NCI-H2081 treated with DMSO at 0.1 percent for 48 hours (cell line): ENCODE measurements around the gene PAK4.

Source experiments
- DNase-seq: peaks from one replicate; lab custom pipeline; 2025; lab: John Stamatoyannopoulos, UW

PAK4 gene

DNA sequence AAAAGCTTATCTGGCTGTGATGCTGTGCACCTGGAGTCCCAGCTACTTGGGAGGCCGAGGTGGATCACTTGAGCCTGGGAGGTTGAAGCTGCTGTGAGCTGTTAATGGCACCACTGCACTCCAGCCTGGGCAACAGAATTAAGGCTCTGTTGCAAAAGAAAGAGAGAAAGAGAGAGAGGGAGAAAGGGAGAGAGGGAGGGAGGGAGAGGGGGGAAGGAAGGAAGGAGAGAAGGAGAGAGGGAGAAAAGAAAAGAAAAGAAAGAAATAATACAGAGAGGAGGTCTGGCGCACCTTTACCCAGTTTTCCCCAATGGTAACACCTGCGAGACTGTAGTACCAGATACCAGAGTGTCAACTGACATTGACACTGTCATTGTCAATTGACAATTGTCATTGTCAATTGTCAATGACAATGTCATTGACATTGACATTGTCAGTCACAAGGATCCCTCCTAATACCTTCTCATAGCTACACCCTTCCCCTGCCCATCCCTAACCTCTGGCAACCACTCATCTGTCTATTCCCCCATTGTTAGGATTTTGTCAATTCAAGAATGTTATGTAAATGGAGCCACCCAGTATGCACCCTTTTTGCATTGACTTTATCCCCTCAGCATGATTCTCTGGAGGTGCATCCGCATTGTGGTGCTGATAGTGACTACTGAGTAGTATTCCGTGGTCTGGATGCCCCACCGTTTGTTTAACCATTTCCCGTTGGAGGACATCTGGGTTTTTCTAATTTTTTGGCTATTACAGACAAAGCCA, 21.3 kb downstream of the PAK4 start:
- DNase-seq: no peak

DNA sequence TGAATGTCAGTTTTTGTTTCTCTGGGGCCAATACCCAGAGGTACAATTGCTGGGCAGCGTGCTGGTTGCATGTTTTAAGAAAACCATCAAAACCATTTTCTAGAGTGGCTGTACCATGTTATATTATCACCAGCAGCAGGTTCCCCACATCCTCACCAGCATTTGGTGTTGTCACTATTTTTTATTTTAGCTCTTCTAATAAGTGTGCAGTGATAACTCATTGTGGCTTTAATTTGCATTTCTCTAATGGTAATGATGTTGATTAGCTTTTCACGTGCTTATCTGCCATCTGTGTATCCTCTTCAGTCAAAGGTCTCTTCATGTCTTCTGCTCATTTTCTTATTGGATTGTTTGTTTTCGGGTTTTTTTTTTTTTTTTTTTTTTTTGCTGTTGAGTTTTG, 21.9 kb downstream of the PAK4 start:
- no peak for DNase-seq

DNA sequence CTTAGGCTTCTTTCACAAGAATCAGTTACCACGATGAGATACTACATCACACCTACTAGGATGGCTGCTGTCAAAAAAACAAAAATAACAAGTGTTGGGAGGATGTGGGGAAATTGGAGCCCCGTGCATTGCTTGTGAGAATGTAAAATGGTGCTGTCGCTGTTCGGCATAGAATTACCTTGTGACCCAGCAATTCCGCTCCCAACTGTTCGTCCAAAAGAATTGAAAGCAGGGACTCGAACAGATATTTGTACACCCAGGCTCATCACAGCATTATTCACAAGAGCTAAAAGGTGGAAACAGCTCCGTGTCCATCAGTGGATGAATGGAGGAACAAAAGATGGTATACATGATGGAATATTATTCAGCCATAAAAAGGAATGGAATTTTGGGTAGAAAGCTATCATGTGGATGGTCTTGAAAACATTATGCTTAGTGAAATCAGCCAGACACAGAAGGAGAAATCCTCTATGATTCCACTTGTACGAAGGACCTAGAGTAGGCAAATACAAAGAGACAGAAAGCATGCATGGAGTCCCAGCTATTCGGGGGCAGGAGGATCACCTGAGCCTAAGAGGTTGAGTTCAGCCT, 23.4 kb downstream of the PAK4 start:
- DNase-seq: no peak

DNA sequence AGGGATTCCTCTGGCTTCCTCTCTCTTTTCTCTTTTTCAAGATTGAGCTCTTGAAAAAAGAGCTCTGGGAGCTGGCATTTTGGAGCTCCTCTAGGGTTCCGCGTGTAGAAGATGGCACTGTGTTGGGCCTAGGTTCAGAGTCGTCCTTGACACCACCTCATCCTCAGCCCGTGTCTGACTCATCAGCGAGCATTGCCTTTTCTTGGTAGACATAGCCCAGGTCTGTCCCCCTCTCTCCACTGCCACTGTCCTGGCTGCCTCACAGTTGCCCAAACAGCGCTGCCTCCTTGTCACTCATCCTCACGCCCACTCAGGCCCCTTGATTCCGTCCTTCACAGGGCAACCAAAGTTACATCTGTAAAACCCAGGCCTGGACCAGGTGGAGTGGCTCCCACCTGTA, 24.6 kb downstream of the PAK4 start:
- DNase-seq: no peak

DNA sequence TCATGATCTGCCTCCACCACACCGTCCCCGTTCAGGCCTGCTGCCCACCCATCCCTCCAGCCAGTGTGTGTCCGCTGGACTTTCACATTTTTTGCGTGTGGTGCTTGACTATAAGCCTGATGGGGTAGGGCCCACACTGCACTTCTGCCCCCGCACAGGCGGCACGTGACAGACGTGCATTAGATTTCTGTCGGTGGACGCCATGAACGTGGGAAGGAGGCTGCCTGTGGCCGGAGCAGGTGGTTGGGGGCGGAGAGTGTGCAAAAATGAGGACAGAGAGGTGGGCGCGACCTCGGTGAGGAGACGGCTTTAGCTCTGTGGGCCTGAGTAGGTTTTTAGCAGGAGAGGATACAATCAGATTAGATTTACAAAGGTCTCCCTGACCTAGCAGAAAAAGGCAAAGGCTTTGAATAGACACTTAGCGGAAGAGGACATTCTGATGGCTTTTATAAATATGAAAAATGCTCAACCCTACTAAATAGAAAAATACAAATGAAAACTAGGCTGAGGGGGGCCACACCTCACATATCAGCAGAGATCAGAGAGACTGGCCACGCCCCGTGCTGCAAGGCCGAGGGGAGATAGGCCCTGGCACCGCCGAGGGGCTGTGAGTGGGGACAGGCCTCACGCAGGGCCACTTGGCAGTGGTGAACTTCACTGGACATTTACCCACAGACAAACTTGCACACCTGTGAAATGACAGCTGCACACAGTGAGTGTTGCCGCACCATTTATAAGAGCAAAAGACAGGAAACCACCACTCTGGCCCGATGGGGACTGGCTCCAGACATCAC, 25.4 kb downstream of the PAK4 start:
- DNase-seq: no peak

DNA sequence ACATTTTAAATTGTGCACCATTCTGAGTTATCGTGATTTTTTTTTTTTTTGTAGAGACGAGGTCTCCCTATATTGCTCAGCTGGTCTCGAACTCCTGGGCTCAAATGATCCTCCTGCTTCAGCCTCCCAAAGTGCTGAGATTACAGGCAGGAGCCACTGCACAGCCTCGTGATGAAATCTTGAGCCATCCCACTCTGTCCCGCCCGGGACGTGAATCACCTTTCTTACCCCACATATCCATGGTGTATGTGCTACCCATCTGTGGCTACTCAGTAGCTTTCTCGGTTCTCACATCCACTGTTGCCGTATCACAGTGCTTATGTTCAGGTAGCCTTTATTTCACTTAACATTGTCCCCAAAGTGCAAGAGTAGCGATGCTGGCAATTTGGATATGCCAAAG, 26.5 kb downstream of the PAK4 start:
- DNase-seq: no peak

DNA sequence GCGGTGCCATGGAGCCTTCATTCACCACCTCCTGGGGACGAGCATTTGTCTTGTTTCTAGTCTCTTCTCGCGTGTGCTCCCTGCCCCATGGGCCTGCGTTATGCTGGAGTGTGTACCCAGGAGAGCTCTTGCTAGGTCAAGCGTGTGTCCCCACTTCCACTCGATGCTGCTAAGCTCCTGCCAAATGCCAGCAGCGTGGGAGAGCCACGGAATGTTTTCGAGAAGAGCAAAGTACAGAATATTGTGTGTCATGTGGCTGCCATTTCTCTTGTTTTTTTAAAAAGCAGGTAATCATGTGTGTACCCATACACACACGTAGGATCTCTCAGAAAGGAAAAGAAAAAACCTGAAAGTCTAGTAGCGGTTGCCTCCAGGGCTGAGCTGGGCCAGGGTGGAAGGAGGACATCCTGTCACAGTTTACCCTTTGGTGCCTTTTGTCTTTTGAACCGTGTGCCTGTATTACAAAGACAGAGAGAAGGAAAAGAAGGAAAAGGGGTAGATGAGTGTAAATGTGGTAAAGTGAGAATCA, 28.6 kb downstream of the PAK4 start:
- DNase-seq: no peak

DNA sequence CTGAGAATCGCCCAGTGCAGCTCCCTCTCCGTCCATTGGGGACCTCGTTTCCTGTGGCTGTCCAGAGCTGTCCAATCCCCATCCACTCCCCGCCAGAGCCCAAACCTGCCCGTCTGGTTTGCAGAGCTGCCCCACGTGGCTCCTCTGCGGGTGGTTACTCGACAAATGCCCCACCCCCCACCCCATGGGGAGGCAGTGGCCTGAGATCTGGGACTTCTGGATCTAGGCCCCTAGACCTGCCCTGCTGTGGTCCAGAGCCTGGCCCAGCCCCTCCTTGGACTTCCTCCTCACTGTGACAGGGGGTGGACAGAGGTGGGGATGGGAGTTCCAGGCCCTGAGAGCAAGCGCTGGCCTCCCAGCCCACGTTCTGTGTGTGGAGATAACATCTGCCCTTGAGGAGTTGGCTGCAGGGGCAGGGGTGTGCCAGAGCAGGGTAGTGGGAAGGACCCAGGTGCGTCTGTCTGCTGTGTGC, 29.1 kb downstream of the PAK4 start:
- no peak for DNase-seq

DNA sequence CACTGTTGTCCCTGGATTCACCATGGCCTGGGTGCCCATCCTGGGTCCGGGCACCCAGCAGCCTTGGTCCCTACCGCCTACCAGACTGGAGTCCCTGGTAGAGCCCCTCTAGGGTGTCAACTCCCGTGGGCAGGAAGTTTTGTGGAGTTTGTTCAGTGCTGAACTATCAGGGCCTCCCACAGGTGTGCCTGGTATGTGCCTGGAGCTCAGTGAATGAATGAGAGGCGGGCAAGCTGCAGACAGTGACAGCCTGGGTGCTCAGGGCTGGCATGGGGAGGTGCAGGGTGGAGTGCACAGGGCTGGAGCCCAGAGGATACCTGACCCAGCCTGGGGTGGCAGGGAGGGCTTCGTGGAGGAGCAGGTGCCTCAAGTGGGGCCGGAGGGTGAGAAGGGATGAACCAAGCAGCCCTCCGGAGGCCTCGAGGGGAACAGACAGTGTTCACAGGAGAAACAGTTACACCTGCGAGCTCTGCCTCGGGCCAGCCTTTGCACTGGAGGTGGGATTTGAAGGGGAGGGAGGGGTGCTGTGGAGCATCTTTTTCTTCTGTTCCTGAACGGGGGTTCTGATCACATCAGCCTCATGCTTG, 29.6 kb downstream of the PAK4 start:
- no peak for DNase-seq

DNA sequence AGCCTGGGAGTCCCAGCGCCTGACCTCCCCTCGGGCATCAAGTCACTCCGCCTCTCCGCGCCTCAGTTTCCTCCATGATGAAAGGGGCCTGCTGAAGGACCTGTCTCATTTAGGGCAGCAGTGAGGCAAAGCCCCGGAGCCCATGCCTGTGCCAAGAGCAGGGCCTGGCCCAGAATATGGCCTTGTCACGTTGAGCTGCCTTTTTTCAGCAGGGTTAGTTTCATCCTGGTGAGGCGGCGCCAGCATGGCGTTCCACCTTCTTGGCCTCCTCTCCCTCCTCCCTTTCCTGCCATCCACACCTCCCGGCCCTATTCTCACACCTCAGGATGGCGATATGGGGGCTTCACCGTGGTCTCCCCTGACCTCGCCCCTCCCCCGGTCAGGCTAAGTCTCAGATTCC, 30.2 kb downstream of the PAK4 start:
- no peak for DNase-seq

DNA sequence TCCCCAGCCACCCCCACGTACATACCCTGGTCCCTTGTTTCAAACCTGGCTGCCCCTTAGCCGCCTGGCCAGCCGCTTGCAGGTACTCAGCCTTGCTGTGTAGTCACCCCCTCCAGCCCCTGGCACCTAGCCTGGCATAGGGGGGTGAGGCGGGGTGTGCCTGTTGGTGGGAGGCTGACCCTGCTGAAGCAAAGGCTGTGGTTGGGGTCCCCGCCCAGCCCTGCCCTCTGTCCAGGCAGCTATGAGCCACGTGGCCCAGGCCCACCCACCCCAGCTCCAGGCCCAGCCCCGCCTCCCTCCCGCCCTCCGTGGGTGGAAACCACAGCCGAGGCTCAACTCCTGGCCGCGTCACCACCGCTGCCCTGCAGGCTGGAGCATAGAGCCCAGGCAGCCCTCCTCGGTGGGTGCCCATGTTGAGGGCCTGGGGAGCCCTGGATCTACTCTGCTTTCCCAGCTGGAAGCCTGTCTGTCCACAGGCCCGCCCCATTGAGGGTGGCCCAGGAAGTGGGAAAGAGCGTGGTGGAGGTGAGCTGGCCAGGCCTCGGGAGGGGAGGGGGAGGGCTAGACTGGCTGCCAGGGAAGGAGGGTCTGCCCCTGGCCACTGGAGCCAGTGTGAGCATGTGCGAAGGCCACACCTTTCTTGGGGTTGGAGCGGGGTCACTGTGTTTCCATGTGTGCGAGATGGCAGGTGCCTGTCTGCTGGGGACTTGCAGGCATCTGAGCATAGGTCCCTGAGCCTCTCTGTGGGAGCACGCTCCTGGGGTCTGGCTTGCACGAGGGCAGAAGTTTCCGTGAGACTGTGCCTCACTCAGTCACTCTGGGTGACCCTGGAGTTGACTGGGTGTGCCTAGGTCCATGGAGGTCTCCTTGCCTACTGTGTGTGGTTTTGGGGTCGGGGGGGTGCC, 31.0 kb downstream of the PAK4 start:
- DNase-seq: no peak

DNA sequence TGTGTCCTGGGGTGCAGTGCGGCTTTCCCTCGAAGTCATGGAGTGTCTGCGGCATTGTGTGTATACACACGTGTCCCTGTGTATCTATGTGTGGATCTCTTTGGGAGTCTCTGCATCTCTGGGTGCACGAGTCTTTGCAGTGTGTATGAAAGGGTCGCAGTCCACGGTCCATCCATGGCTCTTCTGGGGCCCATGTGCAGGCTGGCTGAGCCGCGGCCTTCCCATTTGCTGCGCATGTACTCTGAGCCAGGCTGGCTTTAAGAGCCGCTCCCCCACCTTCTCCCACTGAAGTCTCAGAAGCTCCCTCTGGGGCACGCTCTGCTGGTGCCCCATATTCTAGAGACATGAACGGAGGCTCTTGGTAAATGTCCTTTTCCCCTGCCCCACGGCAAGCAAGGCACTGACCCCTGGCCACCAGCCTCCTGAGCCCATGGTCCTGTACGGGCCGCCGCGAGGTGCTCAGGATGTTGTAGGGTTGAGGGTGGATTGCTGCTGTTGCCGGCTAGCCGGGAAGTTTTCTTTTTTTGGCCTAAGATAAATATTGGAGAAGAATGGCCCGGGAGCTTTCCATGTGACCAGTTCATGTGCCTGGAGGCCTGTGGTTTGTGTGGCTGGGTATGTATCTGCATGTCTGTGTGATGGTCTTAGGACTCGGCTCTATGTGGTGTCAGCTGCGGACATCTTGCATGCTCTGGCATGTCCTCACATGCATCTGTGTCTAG, 31.9 kb downstream of the PAK4 start:
- no peak for DNase-seq

DNA sequence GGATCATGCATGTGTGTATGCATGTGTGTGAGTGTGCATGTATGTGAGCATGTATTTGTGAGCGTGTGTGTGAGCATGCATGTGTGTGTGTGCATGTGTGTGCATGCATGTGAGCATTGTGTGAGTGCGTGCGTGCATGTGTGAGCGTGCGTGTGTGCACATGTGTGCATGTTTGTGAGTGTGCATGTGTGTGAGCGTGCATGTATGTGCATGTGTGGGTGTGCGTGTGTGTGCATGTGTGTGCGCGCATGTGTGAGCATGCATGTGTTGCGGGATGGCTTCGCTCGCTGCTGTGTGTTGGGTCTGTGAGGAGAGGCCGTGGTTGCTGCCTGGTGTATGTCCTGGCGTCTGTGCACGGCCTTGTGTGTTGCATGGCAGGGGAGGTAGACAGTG, 32.4 kb downstream of the PAK4 start:
- DNase-seq: no peak

DNA sequence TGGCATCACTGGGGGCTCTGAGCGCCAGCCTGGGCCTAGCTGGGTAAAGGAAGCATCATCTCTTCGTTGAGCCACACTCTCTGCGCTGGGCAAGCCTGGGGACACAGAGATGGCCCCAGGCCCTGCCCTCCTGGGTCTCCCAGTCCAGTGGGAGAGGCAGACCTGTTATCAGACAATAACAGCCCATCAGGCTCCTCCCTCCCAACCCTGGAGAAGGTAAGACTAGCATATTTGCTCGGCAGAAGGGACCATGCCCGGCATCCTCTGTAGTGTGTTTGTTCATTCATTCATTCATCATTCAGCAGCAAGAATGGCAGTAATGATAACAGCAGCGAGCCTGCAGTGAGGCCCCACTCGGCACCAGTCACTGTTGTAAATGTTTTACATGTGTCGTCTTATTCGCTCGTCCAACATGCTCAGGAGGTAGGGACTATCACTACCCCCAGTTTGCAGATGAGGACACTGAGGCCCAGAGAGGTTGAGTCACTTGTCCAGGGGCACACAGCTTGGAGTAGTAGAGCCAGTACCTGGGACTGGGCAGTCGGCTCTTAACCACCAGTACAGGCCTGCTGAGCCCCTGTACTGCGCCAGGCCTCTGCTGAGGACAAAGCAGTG, 33.2 kb downstream of the PAK4 start:
- DNase-seq: no peak

DNA sequence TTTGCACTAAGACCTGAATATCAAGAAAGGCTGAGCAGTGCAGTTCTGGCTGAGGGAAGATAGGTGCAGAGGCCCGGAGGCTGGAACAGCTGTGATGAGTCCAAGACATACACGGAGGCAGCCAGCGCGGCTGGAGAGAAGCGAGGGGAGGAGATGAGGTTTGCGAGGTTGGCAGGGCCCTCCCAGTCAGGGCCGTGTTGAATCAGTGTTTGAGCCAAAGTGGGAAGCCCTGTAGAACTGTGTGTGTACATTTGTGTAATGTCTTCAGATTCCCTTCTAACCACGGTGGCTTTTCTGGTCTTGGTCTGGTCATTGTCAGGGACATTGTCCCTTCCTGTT, 34.9 kb downstream of the PAK4 start:
- DNase-seq: no peak

DNA sequence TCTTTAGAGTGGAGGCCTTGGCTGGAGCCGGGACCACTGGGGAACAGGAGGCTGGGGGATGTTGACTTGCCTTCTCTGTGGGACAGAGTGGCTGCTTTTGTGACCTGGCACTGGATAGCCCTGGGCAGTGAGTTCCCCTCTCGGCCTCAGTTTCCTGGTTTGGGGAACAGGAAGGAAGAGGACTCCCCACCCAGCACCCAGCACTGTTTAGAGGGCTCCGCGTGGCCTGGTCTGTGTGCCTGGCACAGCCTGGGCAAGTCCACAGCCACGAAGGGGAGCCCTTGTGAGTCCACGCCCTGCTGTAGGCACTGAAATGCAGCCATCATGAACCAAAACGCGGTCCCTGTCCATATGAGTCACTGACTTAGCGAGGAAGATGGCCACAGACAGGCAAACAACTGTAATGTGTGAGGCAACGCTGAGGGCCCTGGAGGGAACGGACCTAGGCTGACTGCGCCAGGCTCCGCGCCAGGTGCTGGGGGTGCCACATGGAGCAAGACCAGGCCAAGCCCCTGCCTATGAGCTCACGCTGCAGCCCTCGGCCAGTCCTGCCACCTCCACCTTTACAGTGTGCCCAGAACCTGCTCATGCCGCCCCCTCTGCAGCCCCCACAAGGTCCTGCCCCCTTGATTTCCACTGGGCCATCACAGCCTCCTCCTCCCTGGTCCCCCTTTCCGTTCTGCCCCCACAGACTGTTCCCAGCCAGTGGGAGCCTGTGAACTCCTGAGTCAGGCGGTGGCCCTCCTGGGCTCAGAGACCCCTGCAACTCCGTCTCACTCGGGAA, 35.5 kb downstream of the PAK4 start:
- no peak for DNase-seq

DNA sequence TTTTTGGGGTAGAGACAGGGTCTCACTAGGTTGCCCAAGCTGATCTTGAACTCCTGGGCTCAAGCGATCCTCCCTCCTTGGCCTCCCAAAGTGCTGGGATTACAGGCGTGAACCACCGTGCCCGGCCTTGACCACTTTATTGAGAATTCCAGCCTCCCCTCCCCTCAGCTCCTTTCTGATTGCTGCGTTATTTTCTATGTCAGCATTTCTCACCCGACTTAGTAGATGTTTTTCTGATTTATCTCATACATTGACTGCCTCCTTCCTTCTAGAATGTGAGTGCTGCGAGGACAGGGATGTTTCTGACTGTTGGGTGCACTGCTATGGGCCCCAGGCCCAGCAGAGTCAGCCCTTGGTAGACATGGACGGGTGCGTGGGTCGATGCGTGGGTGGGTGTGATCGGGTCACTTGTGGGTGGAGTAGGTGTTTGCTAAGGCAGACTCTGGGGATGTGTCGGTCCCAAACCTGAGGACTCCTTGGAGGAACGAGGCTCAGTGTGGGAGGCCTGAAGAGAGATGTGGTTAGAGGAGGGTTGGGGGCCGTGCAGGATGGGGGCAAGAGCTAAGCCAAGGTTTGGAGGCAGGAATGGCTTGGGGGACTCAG, 37.0 kb downstream of the PAK4 start:
- DNase-seq: no peak

DNA sequence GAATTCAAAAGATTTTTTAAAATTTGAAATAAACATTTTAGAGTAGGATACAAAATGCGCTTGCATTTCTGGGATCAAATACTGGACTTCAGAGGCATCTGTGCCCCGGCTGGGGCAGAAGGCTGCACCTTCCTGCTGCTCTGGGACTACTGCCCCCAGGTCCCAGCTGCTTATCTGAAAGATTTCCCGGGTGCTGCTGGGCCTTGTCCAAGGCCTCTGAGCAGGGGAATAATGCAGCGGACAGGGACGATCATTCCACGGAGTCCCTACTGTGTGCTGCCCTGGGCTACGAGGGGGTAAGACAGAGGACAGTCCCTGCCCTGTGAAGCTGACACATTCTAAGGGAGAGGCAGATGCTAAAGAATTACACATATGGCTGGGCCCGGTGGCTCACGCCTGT, 38.0 kb downstream of the PAK4 start:
- no peak for DNase-seq

DNA sequence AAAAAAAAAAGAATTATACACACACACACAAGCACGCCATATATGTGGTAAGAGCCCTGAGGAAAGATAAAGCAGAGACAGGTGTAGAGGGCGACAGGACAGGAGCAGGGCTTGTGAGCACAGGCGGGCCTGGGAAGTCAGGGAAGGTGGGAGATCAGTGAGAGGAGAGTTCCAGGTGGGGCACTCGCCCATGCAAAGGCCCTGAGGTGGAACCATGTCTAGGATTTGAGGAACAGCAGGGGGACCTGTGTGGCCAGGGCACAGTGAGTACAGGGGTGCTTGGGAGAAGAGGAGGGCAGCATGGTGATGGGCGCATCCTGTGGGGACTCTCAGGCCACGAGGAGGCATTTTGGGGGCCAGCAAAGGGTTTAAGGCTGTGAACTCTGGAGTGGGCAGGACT, 38.7 kb downstream of the PAK4 start:
- no peak for DNase-seq
